Colon (tissue), 2 donors: ENCODE data around the gene CSRNP3.

Source experiments
- FAIRE-seq: peaks from 2 replicates; lab custom pipeline; 2012; peaks lifted over from hg19 to GRCh38; lab: Jason Lieb, UNC
- donor health status: control.
- donor health status: control.

Gene CSRNP3, protein sequence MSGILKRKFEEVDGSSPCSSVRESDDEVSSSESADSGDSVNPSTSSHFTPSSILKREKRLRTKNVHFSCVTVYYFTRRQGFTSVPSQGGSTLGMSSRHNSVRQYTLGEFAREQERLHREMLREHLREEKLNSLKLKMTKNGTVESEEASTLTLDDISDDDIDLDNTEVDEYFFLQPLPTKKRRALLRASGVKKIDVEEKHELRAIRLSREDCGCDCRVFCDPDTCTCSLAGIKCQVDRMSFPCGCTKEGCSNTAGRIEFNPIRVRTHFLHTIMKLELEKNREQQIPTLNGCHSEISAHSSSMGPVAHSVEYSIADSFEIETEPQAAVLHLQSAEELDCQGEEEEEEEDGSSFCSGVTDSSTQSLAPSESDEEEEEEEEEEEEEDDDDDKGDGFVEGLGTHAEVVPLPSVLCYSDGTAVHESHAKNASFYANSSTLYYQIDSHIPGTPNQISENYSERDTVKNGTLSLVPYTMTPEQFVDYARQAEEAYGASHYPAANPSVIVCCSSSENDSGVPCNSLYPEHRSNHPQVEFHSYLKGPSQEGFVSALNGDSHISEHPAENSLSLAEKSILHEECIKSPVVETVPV

DNA sequence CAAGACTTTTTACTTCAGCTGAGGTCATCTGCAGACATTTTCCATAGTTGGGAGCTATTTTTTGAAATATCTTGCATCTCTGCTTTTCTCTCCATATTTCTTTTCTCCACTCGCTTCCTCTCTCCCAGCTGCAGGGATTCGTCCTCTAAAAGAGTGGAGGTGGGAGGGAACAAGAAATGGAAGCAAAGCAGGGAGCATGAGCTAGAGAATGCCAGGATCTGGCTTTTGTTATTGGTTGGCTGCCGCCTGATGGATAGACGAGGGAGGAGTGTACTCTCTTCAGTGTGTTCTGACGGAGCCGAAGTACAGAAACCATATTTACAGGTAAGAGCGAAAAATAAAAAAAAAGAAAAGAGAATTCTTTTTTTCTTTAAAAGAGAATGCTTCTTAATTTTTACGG, at the start of gene CSRNP3:
TSS of gene CSRNP3 (plus strand) at position 282 of the 400 bp plus-strand sequence. CDS start 125,368 bp downstream, outside the sequence.
- peak; percentile 10 for FAIRE-seq

DNA sequence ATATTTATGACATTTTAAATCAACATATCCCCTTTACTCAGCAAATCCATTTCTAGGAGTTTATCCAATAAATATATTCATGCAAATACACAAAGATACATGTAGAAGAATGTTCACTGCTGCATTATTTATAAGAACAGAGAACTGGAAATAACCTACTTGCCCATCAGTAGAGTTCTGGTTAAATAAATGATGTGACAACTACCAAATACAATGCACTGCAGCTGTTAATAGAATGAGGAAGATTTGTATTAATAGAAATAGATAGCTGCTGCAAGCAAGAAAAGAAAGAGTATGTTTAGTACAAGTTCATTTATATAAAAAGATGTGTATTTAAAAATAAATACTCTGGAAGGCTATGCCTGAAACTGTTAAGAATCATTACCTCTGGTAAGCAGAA, 49.3 kb upstream of the CSRNP3 start:
- no peak for FAIRE-seq

DNA sequence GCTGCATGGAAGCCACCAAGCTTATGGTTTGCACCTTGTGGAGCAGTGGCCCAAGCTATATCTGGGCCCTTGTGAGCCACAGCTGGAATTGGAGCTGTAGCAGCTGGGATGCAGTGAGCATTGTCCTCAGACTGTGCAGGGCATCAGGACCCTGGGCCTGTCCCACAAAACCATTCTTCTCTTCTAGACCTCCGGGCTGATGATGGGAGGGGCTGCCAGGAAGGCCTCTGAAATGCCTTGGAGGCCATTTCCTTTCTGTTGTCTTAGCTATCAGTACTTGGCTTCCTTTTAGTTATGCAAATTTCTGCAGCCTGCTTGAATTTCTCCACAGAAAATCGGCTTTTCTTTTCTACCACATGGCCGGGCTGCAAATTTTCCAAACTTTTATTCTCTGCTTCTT, 46.4 kb upstream of the CSRNP3 start:
- no peak for FAIRE-seq

DNA sequence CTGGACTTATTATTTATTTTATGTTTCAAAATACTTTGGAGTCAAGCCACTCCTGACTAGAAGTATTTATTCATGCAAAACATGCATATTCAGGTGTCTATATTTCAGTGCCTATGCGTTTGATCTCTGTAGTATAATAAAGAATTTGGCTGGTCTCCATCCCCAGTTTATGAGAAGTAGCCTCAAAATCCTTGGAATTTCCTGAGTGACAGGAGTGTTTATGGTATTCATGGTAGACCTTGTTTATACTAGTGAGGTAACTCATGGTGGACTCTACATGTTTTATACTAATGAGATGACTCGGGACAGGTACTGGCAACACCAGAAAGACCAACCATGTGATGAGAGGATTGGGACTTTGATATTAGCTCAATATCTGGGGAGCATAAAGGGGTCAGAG, 43.9 kb upstream of the CSRNP3 start:
- FAIRE-seq, result no peak

DNA sequence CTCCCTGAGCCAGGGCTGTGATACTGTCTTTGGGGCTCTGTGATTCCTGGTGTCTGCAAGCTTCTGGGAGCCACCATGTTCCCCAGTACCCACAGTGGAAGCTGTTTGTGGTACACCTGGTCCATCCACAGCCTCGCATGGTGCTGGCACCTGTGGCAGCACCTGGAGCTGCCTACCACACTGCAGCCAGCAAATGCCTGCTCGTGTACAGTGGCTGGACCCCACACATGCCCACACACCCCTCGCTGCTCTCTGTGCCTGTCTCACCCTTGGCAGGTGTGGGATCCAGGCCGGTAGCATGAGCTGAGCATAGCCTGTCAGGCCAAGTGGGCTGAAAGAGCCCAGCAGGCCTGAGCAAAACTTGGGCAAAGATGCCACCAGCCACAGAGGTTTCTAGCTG, 41.8 kb upstream of the CSRNP3 start:
- FAIRE-seq, result no peak

DNA sequence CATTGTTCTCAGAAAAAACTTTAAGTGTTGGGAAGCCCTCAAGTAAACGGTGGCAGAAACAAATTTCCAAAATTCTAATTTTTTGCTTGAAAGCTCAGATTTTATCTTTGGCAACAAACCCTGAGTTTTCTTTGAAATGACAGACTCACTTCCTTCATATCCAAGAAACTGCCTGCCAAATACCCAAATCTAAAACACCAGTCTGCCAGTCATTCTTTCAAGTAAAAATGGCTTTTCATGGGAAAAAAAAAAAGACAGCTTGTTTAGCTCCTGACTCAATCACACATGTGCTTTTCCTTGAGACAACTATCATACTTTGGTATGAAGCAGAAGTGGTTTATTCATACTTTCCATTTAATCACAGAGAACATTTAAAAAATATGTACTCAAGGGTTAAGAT, 40.6 kb upstream of the CSRNP3 start:
- no peak for FAIRE-seq

DNA sequence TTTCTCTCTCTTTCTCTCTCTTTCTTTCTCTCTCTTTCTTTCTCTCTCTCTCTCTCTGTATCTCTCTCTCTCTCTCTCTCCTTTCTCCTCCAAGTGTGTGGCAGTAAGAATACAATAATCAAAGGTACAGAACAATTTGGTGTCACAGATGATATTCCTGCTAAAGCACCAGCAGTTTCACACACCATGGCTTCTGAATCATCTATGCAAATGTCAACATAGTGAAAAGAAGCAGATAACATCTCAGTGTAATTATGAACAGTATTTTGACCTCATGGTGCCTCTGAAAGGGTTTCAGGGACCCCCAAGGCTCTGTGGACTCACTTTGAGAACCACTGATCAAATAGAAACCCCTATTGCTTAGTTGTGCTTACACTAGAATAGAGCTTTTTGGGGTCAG, 38.5 kb upstream of the CSRNP3 start:
- FAIRE-seq, result no peak

DNA sequence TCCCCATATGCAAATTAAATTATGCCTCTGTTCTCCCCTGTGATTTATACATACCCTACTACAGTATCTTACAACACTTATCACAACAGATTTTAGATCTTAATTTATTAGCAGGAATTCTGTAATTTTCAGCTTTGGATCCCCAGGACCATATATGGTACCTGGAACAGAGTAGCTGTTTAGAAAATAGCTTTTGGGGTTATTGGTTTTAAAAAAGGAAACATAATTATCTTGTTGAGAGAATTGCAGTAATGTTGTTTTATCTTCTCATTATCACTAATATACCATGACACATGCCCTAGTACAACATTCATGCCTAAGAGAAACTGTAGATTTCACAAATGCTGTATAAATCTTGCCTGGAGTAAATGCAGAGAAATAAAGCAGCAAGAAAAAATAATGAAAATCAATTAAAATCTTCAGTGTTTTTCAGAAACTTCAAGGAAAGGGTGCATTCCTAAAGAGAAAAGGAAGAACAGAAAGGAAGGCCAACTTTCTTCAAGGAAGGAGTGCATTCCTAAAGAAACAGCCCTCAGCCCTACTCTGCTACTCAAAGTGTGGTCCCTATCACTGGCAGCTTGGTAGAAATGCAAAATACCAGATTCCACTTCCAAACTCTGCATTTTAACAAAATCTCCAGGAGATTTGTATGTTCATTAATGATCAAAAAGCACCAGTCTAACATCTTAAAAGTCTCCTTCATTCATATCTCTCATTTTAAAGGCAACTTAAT, 37.1 kb upstream of the CSRNP3 start:
- FAIRE-seq, result no peak

DNA sequence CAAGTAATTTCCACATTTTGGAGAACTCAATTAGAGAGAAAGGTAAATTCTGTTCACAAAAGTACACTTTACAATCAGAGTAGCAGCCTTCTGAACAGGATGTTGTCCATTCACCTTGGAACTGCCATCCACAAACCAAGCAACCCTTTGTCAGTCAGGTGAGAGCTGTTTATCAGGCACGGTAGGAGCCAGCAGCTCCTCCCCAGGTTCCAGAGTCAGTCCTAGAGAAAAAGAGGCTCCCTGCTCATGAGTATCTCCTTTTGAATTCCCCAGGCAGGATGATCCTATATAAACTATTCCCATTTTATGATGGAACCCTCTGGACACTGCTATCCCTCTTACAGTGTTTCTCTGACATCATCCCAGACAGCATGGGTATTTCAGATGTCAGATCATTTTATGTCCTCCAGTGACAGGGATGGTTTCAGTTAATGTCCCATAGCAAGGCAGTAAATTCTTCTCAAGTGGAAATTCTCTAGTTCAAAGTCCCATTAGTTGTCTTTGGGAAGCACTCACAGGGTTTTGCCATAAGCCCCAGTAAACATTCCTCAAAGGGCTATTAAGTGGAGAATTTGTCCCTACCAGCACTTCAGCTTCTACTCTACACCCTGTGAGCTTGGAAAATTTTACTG, 34.5 kb upstream of the CSRNP3 start:
- FAIRE-seq, result no peak

DNA sequence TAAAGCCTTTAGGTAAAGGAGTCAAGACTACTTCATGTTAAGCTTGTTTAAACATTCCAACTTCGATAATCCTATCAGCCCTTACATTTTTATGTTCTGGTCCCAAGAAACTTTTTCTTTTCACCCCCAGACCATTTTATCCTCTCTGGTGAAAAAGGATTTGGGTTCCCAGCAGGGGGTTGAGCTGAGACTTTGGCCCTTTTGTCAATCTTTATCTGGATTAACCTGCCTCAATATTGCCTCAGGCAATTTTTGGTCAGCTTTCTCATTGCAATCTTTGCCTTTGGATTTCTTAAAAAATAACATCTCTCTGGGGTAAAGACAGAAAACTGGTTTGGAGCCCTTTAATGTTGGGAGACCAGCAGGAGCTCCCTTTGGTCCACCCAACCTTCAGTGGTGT, 33.9 kb upstream of the CSRNP3 start:
- no peak for FAIRE-seq

DNA sequence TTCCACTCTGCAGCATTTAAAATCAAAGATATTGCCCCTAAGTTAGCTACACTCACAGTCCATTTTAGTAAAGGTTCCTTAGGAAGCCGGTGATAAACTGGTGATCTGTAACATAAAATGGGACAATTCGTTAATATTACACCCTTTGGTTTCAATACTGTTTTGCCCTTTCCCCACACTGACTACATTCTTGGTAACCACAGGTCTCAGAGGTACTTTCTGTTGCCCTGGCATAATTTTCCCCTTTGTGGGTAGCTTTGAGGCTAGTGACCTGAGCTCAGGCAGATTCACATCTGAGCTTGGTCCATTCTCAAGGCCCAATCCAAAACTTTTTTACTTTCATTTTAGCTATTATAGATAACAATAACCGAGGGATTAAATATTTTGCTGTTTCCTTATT, 32.9 kb upstream of the CSRNP3 start:
- FAIRE-seq, result no peak

DNA sequence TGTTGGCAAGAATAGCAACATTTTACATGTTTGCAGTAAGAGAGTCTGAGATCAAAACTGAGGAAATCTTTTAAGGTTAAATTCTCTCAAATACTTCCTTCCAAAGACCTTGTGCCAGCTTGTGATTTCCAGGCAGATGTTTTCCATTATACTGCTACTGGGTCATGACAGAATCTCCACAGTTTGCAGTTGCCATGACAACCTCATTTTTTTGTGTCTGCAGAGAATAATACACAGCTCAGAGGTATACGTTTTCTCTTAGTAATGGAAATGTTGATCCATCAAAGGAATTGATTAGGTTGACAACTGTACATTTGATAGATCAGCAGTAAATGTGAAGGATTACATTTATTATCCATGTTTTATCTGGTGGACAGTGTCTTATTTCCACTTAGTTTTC, 29.1 kb upstream of the CSRNP3 start:
- no peak for FAIRE-seq

DNA sequence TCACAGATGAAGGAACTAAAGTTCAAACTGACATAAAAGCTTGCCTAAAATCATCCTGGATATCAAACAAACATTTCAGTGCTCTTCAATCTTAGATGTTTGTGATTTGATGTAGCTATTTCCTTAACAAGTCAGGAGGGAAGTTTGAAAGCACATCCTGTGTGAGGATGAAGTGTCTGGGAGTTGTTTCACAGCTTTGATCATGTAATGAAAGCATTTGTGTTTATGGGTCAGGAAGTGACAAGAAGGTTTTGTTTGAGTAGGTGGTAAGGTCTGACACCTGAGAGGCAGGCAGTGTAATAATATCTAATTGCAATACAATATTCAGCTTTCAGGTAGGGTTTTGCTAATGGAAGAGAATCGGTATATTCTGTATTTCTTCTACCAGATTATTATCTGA, 26.0 kb upstream of the CSRNP3 start:
- FAIRE-seq, result no peak

DNA sequence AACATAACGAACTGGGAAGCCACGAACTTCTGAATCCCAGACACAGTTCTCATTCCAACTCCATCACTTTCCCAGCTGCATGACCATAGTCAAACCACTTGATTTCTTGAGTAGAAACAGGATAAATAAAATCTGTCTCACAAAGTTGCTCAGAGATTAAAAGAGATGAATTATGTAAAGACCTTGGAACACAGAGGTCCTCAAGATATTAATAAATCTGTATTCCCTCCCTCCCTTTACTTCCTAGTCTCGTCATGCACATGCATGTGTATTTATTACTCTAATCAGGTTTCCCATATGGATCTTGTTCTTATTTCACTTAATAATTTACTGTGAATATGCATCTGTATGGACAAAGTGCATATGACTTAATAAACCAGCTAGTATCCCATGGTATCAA, 21.1 kb upstream of the CSRNP3 start:
- no peak for FAIRE-seq

DNA sequence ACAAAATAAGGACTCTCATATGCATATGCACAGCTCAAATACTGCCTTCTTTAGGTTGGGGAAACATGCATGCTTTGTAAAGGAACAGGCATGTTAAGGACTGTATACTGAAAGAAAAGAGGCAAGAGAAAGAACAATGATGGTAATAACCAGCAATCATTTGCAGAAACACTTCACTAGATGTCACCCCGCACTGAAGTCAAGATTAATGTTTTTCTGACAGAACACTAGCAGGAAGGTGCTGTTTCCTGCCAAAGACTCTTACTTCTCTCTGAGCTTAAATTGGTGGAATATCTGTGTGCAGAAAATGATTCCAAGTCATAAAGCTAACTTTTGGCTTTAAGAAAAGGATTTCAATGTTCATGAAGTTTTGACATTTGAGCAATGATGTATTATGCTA, 19.3 kb upstream of the CSRNP3 start:
- no peak for FAIRE-seq

DNA sequence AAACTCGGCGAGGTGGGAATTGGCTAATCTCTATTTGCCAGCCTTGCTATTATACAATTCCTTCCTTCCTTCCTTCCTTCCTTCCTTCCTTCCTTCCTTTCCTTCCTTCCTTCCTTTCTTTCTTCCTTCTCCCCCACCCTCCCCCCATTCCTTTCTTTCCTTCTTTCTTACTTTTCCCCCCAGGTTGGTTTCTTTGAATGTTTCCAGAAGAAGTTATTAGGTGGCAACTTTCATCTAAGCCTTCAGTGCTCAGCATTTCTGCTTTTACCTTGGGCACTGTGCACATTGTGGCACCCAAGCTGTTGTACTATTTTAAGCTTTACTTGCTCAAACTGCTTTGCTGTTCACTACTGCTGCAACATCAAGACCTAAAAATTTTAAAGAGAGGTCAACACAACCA, 17.2 kb upstream of the CSRNP3 start:
- FAIRE-seq, result no peak

DNA sequence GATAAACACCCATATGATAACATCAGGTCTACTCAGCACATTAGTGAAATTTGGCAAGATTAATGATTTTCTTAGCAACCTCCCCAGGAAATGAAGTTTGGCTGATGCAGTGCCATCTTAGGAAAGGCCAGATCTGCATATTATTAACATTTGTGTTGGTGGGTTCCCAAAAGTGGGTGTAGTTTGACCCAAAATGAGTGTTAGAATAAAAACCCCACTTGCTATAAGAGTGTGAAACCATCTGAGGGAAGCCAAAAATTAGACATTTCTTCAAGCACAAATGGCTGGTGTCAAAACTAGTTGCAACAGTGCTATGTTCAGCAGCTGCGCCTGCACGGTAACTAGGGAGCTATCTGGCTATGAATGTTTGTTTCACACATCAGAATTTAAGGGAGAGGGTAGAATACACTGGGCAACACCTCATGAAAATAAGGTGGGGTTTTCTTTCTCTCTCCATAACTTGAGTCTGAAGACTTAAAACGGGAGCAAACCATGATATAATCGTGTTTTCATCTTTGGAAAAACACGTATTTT, 15.9 kb upstream of the CSRNP3 start:
- no peak for FAIRE-seq

DNA sequence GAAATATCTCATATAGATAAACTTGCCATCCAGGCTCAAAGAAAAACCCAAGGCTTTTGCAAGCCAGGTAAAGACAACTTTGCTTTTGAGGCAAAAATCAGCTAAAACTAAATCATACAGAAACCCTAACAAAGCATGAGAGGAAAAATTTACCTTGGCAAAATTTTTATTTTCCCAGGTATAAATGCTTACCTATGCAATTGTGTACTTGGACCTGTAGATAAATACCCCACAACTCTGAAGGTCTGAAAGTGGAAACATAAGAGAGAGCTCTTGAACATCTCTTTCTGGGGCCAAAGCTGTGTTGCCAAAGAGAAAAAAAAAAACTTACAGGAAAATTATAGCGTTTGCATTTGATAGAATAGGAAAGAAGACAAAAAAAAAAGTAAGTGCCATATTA, 14.6 kb upstream of the CSRNP3 start:
- no peak for FAIRE-seq

DNA sequence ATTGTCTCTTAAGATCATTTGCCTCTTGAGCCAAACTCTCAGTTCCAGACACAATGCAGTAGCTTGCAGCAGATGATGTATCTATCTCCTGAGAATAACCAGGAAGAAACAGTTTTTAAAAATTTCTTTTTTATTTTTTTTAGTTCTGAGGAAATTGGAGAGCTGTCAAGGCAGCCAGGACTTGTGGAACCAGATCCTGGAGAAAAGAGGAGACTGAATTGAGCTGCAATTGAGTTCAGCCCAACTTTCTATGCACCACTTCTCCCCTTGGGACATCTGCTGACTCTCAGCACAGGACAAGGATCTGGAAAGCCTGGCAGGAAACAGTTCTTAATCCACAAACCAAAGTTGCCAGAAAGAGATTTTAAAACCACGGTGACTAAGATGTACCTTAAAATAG, 13.5 kb upstream of the CSRNP3 start:
- no peak for FAIRE-seq

DNA sequence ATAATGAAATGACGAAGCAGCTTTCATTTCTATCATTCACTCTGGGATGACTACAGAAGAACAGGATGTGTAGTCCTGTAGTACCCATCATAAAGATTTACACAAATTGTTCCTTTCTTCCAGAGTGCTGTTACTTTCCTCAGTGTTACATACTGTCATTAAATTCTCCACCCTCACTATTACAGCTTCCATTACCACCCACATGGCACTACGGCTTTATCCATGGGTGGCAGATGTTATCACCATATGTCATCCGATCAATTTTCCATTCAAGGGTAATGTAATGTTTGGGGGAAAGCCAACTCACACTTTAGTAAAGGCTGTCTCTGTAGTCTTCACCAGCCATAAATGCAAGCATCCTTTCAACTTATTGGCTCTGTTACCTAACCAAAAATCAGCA, 7.1 kb upstream of the CSRNP3 start:
- FAIRE-seq, result no peak

DNA sequence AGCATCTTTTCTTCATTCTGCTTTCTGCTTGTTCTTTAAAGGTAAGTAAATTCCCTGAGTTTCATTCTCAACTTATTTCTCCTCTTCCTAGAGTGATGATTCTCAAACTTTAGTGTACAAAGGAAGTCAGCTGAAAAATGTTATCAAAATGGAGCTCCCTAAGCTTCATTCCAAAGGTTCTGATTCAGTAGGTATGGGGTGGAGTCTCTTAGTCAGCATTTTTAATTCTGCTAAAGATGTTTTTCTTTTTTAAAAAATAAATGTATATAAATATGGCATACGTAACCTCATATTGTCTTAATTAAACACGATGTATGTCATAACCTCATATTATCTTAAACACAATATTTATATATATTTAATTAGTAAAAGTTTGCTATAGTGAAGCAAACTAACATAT, 3.1 kb upstream of the CSRNP3 start:
- no peak for FAIRE-seq

DNA sequence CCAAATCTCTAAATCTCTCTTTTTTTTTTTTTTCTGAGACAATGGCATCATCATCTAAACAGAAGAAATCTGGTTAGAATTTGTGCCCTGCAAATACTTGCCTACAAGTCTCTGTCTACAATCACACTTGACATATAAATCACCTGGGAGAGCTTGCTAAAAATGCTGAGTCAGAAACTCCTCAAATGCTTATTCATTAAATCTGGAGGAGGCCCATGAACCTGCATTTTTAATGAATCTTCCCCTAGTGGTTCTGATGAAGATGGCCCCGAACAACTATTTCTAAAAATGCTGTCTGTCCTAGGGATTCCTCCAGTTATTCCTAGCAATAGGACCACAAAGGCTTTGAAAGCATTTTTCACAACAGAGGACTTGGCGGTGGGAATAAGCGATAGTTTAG, 1.6 kb upstream of the CSRNP3 start:
- FAIRE-seq, result no peak

DNA sequence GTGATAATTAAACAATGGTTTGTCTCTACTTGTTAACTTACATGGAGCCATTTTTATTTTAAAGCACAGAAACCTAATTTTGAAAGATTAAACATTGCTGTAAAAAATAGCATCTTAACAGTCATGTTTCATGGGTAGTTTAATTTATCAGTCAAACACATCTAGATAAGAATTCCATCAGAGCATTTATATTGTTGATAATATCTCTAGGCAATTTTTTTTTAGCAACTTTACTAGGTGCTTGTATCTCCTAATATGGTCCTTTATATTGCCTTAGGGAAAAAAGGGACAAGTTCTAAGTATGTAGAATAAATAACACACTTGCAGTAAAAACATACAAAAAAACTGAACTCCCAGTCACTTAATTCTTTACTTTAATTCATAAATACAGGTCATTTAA, 863 bp downstream of the CSRNP3 start:
- peak; percentile 21 for FAIRE-seq
